CD4-positive, alpha-beta T cell treated with Interleukin-2 at 100 ng/mL for 4 hours (primary cell): ENCODE measurements around the gene OR2AK2.

ENCODE experiments used
- DNase-seq: peaks from one replicate; pipeline ENCODE4 v3.0.0-alpha.2; 2020; ENCODE audit warnings: low spot score

The OR2AK2 gene

GRCh38 chr1:247964933-247965332 is at the start of gene OR2AK2:
Gene OR2AK2 (plus strand): TSS chr1:247965233. CDS start chr1:247965377, 144 bp downstream.
- DNase-seq: no peak

- no peak for DNase-seq
Measured at GRCh38 chr1:247919952-247920351, 45.1 kb upstream of the OR2AK2 start, which contains the start of gene OR2T8. Gene OR2T8 (plus strand): TSS chr1:247920252. CDS start chr1:247921018, 766 bp downstream.

GRCh38 chr1:247923941-247924340 is 41.1 kb upstream of the OR2AK2 start:
- DNase-seq: no peak

- no peak for DNase-seq
Measured at GRCh38 chr1:247924868-247925267, 40.2 kb upstream of the OR2AK2 start, which contains the start of gene OR2AJ1. Gene OR2AJ1 (plus strand): TSS chr1:247924889. CDS start chr1:247933769, 8,880 bp downstream.

GRCh38 chr1:247933989-247934388 is 31.0 kb upstream of the OR2AK2 start:
- DNase-seq: no peak

- DNase-seq: no peak
Measured at GRCh38 chr1:247935781-247936180, 29.3 kb upstream of the OR2AK2 start.

GRCh38 chr1:247936415-247936814 is 28.6 kb upstream of the OR2AK2 start:
- no peak for DNase-seq

GRCh38 chr1:247936965-247937734 is 27.9 kb upstream of the OR2AK2 start:
- DNase-seq: peak; percentile 85

GRCh38 chr1:247942624-247943023 is 22.4 kb upstream of the OR2AK2 start:
- DNase-seq: no peak

- DNase-seq: no peak
Measured at GRCh38 chr1:247948558-247948957, 16.5 kb upstream of the OR2AK2 start, which contains the start of gene OR2L8. Gene OR2L8 (plus strand): TSS chr1:247948858. CDS start chr1:247948858, 0 bp downstream.

GRCh38 chr1:247953408-247953807 is 11.6 kb upstream of the OR2AK2 start:
- no peak for DNase-seq

GRCh38 chr1:247961791-247962190 is 3.2 kb upstream of the OR2AK2 start:
- no peak for DNase-seq

GRCh38 chr1:247962911-247963588 is 2.0 kb upstream of the OR2AK2 start:
- DNase-seq: no peak

- DNase-seq: no peak
Measured at GRCh38 chr1:247966532-247967204, 1.6 kb downstream of the OR2AK2 start.

- DNase-seq: no peak
Measured at GRCh38 chr1:247992986-247993385, 28.0 kb downstream of the OR2AK2 start.

GRCh38 chr1:247998811-247999210 is 33.8 kb downstream of the OR2AK2 start:
- DNase-seq: no peak

GRCh38 chr1:248000169-248000568 is 35.1 kb downstream of the OR2AK2 start:
- no peak for DNase-seq

GRCh38 chr1:248007778-248008177 is 42.7 kb downstream of the OR2AK2 start:
- DNase-seq: no peak

GRCh38 chr1:248009681-248010080 is 44.6 kb downstream of the OR2AK2 start:
- no peak for DNase-seq

GRCh38 chr1:248013229-248013710 is 48.2 kb downstream of the OR2AK2 start, which contains the start of gene OR2L5:
Gene OR2L5 (plus strand): TSS chr1:248013660. CDS start chr1:248021948, 8,288 bp downstream.
- DNase-seq: no peak

GRCh38 chr1:248015803-248016202 is 50.8 kb downstream of the OR2AK2 start:
- DNase-seq: no peak
